Loucy (cell line): ENCODE measurements around the gene KIAA0825.
A peak's percentile ranks its signal among the peaks of the same experiment; 100 is the strongest.

Experiments used
- H2AFZ ChIP-seq: fragments of 200-600 bp; sonication (generic); 2 replicates; pipeline ENCODE4 v1.6.0; 2016; ENCODE audit warnings: antibody characterized with exemption, mild to moderate bottlenecking, low read length, moderate library complexity
- H3F3A ChIP-seq: fragments of 200-600 bp; 2 replicates; pipeline ENCODE4 v1.6.0; 2016; ENCODE audit warnings: antibody characterized with exemption, low read depth, mild to moderate bottlenecking
- H3K27me3 ChIP-seq: fragments of 200-600 bp; sonication (generic); 2 replicates; pipeline ENCODE4 v1.6.1; 2014; ENCODE audit warnings: low read length, mild to moderate bottlenecking; ENCODE audit not compliant: insufficient read depth, poor library complexity, severe bottlenecking
- H3K36me3 ChIP-seq: fragments of 200-600 bp; sonication (generic); 2 replicates; pipeline ENCODE4 v1.6.1; 2016; ENCODE audit warnings: low read length; ENCODE audit not compliant: insufficient read depth
- H3K4me1 ChIP-seq: fragments of 200-600 bp; sonication (generic); 2 replicates; pipeline ENCODE4 v1.5.1; 2014; ENCODE audit warnings: low read length, mild to moderate bottlenecking; ENCODE audit not compliant: insufficient read depth, poor library complexity, severe bottlenecking
- H3K4me2 ChIP-seq: fragments of 200-600 bp; sonication (generic); 2 replicates; pipeline ENCODE4 v1.6.0; 2014; ENCODE audit warnings: antibody characterized with exemption, low read length, low read depth, mild to moderate bottlenecking; ENCODE audit not compliant: poor library complexity, severe bottlenecking
- H3K4me3 ChIP-seq: fragments of 200-600 bp; sonication (generic); 2 replicates; pipeline ENCODE4 v1.5.1; 2014; ENCODE audit warnings: low read length, mild to moderate bottlenecking, mixed read lengths; ENCODE audit not compliant: poor library complexity, severe bottlenecking
- H3K79me2 ChIP-seq: fragments of 200-600 bp; sonication (generic); 2 replicates; pipeline ENCODE4 v1.6.1; 2014; ENCODE audit warnings: low read length; ENCODE audit not compliant: insufficient read depth
- H3K9ac ChIP-seq: fragments of 200-600 bp; sonication (generic); 2 replicates; pipeline ENCODE4 v1.6.0; 2014; ENCODE audit warnings: mild to moderate bottlenecking, low read depth, low read length, moderate library complexity; ENCODE audit not compliant: poor library complexity, severe bottlenecking
- H3K9me2 ChIP-seq: fragments of 200-600 bp; sonication (generic); replicated peaks from 2 replicates; pipeline ENCODE4 v1.6.1; 2016; ENCODE audit warnings: low read depth, low read length, mixed read lengths
- H3K9me3 ChIP-seq: fragments of 200-600 bp; sonication (generic); 2 replicates; pipeline ENCODE4 v1.6.1; 2014; ENCODE audit warnings: mild to moderate bottlenecking, antibody characterized with exemption, low read length, low read depth; ENCODE audit not compliant: insufficient read depth
- H4K20me1 ChIP-seq: fragments of 200-600 bp; sonication (generic); 2 replicates; pipeline ENCODE4 v1.6.0; 2014; ENCODE audit warnings: antibody characterized with exemption, low read length, mild to moderate bottlenecking; ENCODE audit not compliant: insufficient read depth, poor library complexity, severe bottlenecking
- CTCF ChIP-seq: fragments of 200-600 bp; sonication (generic); conservative IDR thresholded peaks from 2 replicates; pipeline ENCODE4 v1.5.1; 2014; ENCODE audit warnings: mild to moderate bottlenecking, antibody characterized with exemption, low read length
- EZH2phosphoT487 ChIP-seq: fragments of 200-600 bp; IDR thresholded peaks from 2 replicates; pipeline ENCODE4 v1.6.1; 2018; ENCODE audit warnings: antibody characterized with exemption, mild to moderate bottlenecking, moderate library complexity, borderline replicate concordance

KIAA0825 gene

GRCh38 chr5:94161801-94162200, 456.6 kb downstream of the KIAA0825 start:
- Histone ChIP-seq H3K4me2 (no peak overlapping the region), H3K9ac (no peak overlapping the region), H4K20me1 (no peaks in the 10 kb centered on the region), H3K9me2 (no peaks in the 10 kb centered on the region), H2AFZ (no peak overlapping the region), H3F3A (no peaks in the 10 kb centered on the region), H3K79me2 (no peaks in the 10 kb centered on the region), H3K36me3 (no peaks in the 10 kb centered on the region), H3K4me3 (no peak overlapping the region), H3K9me3 (no peaks in the 10 kb centered on the region), H3K4me1 (no peaks in the 10 kb centered on the region), H3K27me3 (no peaks in the 10 kb centered on the region)
- no peak for TF ChIP-seq CTCF
- TF ChIP-seq EZH2phosphoT487 = no peak

- H4K20me1 ChIP-seq = no peaks in the 10 kb centered on the region
- H3K27me3 ChIP-seq = no peaks in the 10 kb centered on the region
- H3F3A ChIP-seq = no peaks in the 10 kb centered on the region
- TF ChIP-seq EZH2phosphoT487 (no peak), CTCF (peak; percentile 43)
- H3K36me3 ChIP-seq = no peaks in the 10 kb centered on the region
- no peaks in the 10 kb centered on the region for H3K9me2 ChIP-seq
- no peaks in the 10 kb centered on the region for H3K79me2 ChIP-seq
- no peak overlapping the region for H3K9ac ChIP-seq
- H3K4me2 ChIP-seq = no peak overlapping the region
- H3K4me3 ChIP-seq = no peak overlapping the region
- H3K9me3 ChIP-seq = no peaks in the 10 kb centered on the region
- H3K4me1 ChIP-seq = no peaks in the 10 kb centered on the region
- no peak overlapping the region for H2AFZ ChIP-seq
Observed at GRCh38 chr5:94159144-94159543, 459.3 kb downstream of the KIAA0825 start.

GRCh38 chr5:94157704-94158539, 460.5 kb downstream of the KIAA0825 start:
- no peaks in the 10 kb centered on the region for H3K27me3 ChIP-seq
- no peaks in the 10 kb centered on the region for H3K4me1 ChIP-seq
- H4K20me1 ChIP-seq = no peaks in the 10 kb centered on the region
- no peak overlapping the region for H3K4me3 ChIP-seq
- no peak for TF ChIP-seq EZH2phosphoT487
- TF ChIP-seq CTCF = no peak
- no peak overlapping the region for H3K9ac ChIP-seq
- H3F3A ChIP-seq = no peaks in the 10 kb centered on the region
- H3K79me2 ChIP-seq = no peaks in the 10 kb centered on the region
- no peaks in the 10 kb centered on the region for H3K9me3 ChIP-seq
- no peak overlapping the region for H2AFZ ChIP-seq
- H3K9me2 ChIP-seq = no peaks in the 10 kb centered on the region
- H3K4me2 ChIP-seq = no peak overlapping the region
- H3K36me3 ChIP-seq = no peaks in the 10 kb centered on the region
